Activated naive CD4-positive, alpha-beta T cell treated with anti-CD3 and anti-CD28 coated beads, Interleukin-2, amount 10 ng/mL, durations not matched to agents 7 days and 5 days (primary cell): Measurements from ENCODE around the gene ACCSL.

Experiments
- CTCF ChIA-PET: fragments of 350-600 bp; sonication (Branson Sonifier 250); formaldehyde crosslinking; loops from one replicate; lab custom pipeline; 2021; ENCODE audit warnings: antibody characterized with exemption; lab: Charles Lee
- DNase-seq: peaks from one replicate; pipeline ENCODE4 v3.0.0-alpha.2; 2020
- H3K27ac Mint-ChIP-seq: one replicate; pipeline ENCODE4 v1.8.0; 2021; ENCODE audit warnings: mild to moderate bottlenecking, moderate library complexity, mixed read lengths
- H3K27me3 Mint-ChIP-seq: one replicate; pipeline ENCODE4 v1.8.0; 2021; ENCODE audit warnings: mild to moderate bottlenecking, mixed read lengths
- H3K36me3 Mint-ChIP-seq: one replicate; pipeline ENCODE4 v1.8.0; 2021; ENCODE audit warnings: mixed read lengths
- H3K4me1 Mint-ChIP-seq: one replicate; pipeline ENCODE4 v1.8.0; 2021; ENCODE audit warnings: mixed read lengths
- H3K4me3 Mint-ChIP-seq: one replicate; pipeline ENCODE4 v1.8.0; 2021; ENCODE audit warnings: mild to moderate bottlenecking, moderate library complexity, mixed read lengths
- H3K9me3 Mint-ChIP-seq: one replicate; pipeline ENCODE4 v1.8.0; 2021; ENCODE audit warnings: mixed read lengths

The ACCSL gene

DNA sequence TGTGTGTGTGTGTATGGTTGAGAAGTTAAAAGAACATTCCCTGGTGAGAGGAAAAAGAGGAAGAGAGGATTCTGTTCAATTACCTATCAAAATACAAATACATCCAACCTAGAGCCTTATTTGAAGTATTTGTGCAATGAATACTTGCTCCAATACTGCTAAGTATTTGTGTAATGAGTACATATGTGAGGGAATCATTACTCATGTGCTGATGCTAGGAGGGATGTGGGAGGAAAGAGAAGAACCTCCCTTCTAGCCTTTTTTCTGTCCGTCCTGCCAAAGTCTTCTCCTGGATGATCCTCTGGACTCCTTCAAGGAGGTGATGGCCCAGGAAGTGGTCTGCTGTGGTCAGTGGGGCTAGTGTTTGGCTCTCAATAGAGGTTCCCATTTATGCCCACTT lies 36.0 kb upstream of the ACCSL start:
- Mint-ChIP-seq H3K27ac (no peak overlapping the region), H3K36me3 (no peaks in the 10 kb centered on the region), H3K4me1 (no peaks in the 10 kb centered on the region), H3K27me3 (peaks cover 7% of the 10 kb centered on the region), H3K9me3 (no peaks in the 10 kb centered on the region), H3K4me3 (no peak overlapping the region)
- no peak for DNase-seq
- CTCF ChIA-PET: no interaction called here

DNA sequence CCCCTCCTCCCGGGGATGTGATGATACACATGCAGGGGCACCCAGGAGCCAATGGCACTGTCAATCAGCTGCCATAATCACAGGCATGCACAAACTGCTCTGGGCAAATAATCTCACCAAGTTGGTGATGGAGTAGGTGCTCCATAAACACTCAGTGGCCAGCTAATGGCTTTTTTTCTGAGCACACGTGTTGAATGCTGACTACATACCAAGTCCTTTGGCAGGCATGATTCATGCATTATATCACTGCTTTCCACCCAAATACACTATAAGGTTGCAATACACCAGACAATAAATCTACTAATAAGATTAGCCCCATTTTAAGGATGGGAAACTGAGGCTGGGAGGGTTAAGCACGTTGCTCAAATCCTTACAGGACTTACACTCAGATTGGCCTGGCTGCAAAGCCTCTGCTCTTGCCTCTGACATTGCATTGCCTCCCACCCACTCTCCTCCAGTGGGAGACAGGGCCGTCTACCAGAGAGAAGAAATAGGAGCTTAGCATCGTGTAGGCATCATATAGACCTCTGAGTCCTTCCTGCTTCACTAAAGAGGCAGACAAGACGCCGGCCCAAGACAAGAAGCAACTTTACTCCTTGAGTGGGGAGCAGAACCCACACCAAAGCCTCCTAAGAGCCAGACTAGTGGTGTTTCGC lies 32.7 kb upstream of the ACCSL start:
- CTCF ChIA-PET: no interaction called here
- no peak for DNase-seq
- no peak overlapping the region for H3K4me3 Mint-ChIP-seq

DNA sequence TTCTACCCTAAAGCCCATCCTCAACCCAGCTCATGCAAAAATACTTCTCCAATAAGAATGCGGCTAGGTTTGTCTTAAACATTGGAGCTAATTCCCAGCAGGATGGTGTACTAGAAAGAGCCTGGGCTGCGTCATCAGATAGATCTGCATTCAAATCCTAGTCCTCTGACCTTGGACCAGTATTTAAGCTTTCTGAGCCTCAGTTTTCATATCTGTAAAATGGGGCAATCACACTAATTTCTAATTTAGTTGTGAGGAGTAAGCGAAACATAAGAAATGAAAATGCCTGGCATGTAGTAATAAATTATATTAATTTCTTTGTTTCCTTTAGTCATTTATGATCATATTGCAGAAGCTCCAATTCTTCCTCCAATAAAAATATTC lies 32.2 kb upstream of the ACCSL start:
- Mint-ChIP-seq H3K27me3 (peaks cover 22% of the 10 kb centered on the region), H3K4me1 (no peaks in the 10 kb centered on the region), H3K27ac (no peak overlapping the region), H3K36me3 (no peaks in the 10 kb centered on the region), H3K4me3 (no peak overlapping the region), H3K9me3 (no peaks in the 10 kb centered on the region)
- no peak for DNase-seq
- CTCF ChIA-PET: no interaction called here

More for the DNA sequence above, 32.7 kb upstream of the ACCSL start:
- Mint-ChIP-seq H3K27ac (no peak overlapping the region), H3K36me3 (no peaks in the 10 kb centered on the region), H3K9me3 (no peaks in the 10 kb centered on the region), H3K4me1 (no peaks in the 10 kb centered on the region), H3K27me3 (peaks cover 22% of the 10 kb centered on the region)

DNA sequence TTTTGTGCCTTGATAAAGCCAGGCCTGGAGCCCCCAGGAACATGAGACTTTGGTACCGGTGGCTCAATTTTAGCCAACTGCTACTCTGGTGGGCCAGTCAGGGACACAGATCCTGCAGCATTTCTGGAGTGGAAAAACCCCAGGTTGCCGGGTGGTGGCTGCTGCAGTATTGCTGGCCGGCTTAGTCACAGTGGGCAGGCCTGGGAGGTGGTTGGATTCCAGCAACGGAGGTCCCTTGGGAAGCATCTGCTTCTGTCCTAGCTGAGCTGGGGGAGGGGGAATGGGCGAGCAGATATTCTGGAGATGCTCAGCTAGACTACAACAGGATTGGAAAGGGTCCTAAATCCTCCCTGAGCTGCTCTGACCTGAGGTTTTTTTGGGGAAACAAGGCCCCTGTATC lies 31.6 kb upstream of the ACCSL start:
- H3K9me3 Mint-ChIP-seq: no peaks in the 10 kb centered on the region
- no peaks in the 10 kb centered on the region for H3K36me3 Mint-ChIP-seq
- CTCF ChIA-PET: no interaction called here
- no peaks in the 10 kb centered on the region for H3K4me1 Mint-ChIP-seq
- H3K27me3 Mint-ChIP-seq: peaks cover 20% of the 10 kb centered on the region
- H3K4me3 Mint-ChIP-seq: no peak overlapping the region
- no peak overlapping the region for H3K27ac Mint-ChIP-seq
- no peak for DNase-seq

DNA sequence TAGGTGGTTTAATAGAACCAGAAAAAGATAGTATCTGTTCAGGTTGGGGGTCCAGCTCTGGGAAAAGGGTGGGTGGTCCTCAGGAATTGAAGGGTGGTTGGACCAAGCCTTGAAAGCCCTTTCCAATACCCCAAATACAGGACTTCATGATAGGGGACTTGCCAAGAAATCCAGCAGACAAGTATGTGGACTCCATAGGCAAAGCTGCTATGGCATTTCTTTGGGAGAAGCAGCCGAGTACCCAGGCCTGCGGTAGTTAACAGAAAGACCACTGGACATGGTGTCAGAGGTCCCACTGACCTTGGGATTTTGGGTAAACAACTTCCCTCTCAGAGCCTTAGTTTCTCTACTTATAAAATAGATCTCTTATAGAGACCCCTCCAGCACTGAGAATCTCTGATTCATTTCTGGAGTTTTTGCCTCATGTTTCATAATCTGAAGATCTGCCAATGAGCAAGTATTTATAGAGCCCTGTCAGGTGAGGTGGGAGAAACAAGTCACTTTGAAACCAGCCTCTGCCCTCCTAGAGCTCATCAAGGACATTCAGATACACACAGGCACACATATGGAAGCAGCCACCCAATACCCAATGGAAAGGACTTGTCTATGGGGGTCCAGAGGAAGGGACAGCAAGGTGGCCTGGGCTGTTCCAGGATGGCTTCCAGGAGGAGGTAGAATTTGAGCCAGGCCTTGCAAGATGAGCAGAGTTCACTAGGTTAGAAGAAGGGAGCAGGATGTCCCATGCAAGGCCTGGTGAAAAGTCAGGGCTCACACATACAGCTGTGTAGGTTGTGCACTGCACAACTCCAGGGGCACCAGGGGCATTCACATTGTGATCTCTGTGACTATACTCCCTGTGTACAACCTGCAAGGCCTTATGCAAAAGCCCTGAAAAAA lies 31.0 kb upstream of the ACCSL start:
- CTCF ChIA-PET: no interaction called here
- peaks cover 25% of the 10 kb centered on the region for H3K27me3 Mint-ChIP-seq
- no peaks in the 10 kb centered on the region for H3K4me1 Mint-ChIP-seq
- no peak for DNase-seq
- H3K4me3 Mint-ChIP-seq: no peak overlapping the region
- H3K36me3 Mint-ChIP-seq: no peaks in the 10 kb centered on the region
- no peaks in the 10 kb centered on the region for H3K9me3 Mint-ChIP-seq
- H3K27ac Mint-ChIP-seq: no peak overlapping the region

DNA sequence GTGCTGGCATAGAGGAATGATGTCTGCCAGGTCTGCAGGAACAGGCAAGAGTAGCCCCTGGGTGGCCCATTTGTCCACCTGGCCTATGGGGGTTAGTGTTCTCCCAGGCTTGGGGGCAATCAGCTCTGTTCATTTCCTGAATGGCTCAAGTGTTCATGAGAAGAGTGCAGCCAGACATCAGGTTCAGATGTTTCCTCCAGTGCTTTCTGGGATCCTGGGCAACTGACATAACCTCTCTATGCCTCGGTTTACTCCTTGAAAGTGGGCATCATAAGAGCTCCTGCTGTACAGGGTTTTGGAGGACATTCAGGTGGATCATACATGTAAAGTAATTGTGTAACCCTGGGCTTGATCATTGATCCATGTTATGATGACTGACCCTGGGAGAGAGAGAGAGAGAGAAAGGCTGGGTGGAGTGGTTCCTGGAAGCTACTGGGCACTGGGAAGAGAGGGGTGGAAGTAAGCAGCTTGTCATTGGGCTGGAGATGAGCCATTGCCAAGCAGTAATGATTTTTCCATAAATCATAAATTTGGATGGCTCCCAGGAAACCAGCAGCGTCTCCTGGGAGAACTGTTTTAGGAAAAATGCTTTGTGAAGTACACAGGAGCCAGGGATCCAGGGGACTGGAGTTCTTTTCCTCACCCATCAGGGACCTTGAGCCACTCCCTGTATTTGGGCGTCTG lies 30.2 kb upstream of the ACCSL start:
- H3K27ac Mint-ChIP-seq: no peak overlapping the region

DNA sequence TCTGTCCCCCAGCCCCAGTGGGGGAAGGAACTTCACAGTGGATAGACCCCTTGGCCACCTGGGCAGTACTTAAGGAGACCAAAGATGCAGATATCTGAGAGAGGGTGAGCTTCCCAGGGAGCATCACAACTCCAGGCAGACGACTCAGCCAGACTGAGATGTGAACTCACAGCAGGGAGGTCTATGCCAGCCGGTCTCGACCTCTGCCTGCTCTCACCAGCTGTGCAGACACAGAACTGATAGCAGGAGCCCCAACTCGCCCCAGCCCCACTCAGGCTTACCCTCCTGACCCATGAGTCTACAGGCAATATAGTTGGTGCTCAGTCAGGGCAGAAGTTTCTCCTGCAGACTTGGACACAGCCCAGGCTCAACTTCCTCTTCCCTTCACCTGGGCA lies 29.7 kb upstream of the ACCSL start:
- CTCF ChIA-PET: no interaction called here
- Mint-ChIP-seq H3K36me3 (no peaks in the 10 kb centered on the region), H3K4me3 (no peak overlapping the region), H3K27ac (no peak overlapping the region), H3K9me3 (no peaks in the 10 kb centered on the region), H3K4me1 (no peaks in the 10 kb centered on the region), H3K27me3 (peaks cover 31% of the 10 kb centered on the region)
- DNase-seq: no peak

More for the DNA sequence above, 30.2 kb upstream of the ACCSL start:
- Mint-ChIP-seq H3K4me1 (no peaks in the 10 kb centered on the region), H3K27me3 (peaks cover 28% of the 10 kb centered on the region), H3K9me3 (no peaks in the 10 kb centered on the region), H3K4me3 (no peak overlapping the region), H3K36me3 (no peaks in the 10 kb centered on the region)
- no peak for DNase-seq
- CTCF ChIA-PET: no interaction called here

DNA sequence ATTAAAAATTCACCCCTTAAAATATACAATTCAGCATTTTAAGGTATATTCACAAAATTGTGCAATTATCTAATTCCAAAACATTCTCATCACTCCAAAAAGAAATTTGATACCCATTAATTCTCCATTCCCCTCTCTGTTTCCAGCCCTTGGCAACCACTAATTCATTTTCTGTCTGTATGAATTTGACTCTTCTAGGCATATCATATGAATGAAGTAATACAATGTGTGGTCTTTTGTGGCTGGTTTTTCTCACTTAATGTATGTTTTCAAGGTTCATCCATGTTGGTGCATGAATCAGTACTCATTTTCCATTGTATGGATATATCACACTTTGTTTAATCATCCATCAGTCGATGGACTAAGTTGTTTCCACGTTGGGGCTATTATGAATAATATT lies 29.0 kb upstream of the ACCSL start:
- DNase-seq: no peak
- no peaks in the 10 kb centered on the region for H3K36me3 Mint-ChIP-seq
- CTCF ChIA-PET: no interaction called here
- H3K4me1 Mint-ChIP-seq: no peaks in the 10 kb centered on the region
- H3K9me3 Mint-ChIP-seq: no peaks in the 10 kb centered on the region
- H3K4me3 Mint-ChIP-seq: no peak overlapping the region
- H3K27me3 Mint-ChIP-seq: peaks cover 35% of the 10 kb centered on the region
- no peak overlapping the region for H3K27ac Mint-ChIP-seq

DNA sequence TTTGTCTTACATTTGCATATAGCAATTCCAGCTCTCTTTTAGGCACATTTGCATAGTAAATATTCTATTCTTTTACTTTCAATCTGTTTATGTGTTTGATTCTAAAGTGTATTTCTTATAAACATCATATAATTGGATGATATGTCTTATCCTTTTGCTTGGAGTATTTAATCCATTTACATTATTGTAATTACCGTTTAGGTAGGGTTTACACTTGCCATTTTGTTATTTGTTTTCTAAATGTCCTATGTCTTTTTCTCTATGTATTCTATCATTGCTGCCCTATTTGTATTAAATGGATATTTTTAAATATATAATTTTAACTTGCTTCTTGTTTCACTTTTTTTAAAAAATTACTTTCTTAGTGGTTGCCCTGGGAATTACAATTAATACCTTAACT lies 22.8 kb upstream of the ACCSL start:
- DNase-seq: no peak
- Mint-ChIP-seq H3K27ac (no peak overlapping the region), H3K4me3 (no peak overlapping the region), H3K9me3 (no peaks in the 10 kb centered on the region), H3K27me3 (peaks cover 32% of the 10 kb centered on the region), H3K4me1 (no peaks in the 10 kb centered on the region), H3K36me3 (no peaks in the 10 kb centered on the region)
- CTCF ChIA-PET: no interaction called here

DNA sequence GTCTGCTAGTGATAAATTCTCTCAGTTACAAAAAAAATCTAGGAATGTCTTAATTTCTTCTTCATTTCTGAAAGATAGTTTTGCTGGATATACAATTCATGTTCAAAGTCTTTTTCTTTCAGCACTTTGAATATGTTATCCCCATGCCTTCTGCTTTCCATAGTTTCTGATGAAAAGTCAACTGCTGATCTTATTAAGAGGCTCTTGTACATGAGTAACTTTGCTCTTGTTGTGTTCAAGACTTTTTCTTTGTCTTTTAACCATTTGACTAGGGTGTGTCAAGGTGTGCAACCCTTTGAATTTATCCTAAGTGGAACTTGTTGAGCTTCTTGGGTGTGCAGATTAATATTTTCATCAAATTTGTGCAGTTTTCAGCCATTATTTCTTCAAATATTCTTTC lies 22.1 kb upstream of the ACCSL start:
- no peak for DNase-seq
- Mint-ChIP-seq H3K27me3 (peaks cover 33% of the 10 kb centered on the region), H3K36me3 (no peaks in the 10 kb centered on the region), H3K27ac (no peak overlapping the region), H3K9me3 (no peaks in the 10 kb centered on the region), H3K4me1 (no peaks in the 10 kb centered on the region), H3K4me3 (no peak overlapping the region)
- CTCF ChIA-PET: no interaction called here

DNA sequence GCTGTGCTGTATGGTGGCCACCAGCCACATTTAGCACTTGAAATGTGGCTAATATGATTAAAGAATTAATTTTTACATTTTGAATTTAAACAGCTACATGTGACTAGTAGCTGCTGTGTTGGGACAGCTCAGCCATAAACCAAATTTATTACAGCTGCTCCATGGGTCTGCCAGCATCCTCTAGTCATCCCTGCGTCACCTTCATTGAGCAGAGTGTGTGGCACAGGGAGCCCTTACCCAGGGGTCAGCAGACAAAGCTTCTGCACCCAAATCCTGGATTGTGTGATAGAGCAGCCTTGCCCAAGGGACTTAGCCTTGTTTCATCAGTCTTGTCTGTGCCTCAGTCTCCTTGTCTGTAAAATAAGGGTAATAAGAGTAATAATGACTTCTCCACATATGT lies 19.4 kb upstream of the ACCSL start:
- no peaks in the 10 kb centered on the region for H3K4me1 Mint-ChIP-seq
- H3K36me3 Mint-ChIP-seq: no peaks in the 10 kb centered on the region
- H3K27me3 Mint-ChIP-seq: peaks cover 29% of the 10 kb centered on the region
- H3K4me3 Mint-ChIP-seq: no peak overlapping the region
- H3K9me3 Mint-ChIP-seq: no peaks in the 10 kb centered on the region
- DNase-seq: no peak
- CTCF ChIA-PET: interaction anchor here (1.4 kb wide), 1 partner anchor 10 kb away, joined by 3 read pairs; no protein-coding TSS in a partner anchor
- H3K27ac Mint-ChIP-seq: no peak overlapping the region

DNA sequence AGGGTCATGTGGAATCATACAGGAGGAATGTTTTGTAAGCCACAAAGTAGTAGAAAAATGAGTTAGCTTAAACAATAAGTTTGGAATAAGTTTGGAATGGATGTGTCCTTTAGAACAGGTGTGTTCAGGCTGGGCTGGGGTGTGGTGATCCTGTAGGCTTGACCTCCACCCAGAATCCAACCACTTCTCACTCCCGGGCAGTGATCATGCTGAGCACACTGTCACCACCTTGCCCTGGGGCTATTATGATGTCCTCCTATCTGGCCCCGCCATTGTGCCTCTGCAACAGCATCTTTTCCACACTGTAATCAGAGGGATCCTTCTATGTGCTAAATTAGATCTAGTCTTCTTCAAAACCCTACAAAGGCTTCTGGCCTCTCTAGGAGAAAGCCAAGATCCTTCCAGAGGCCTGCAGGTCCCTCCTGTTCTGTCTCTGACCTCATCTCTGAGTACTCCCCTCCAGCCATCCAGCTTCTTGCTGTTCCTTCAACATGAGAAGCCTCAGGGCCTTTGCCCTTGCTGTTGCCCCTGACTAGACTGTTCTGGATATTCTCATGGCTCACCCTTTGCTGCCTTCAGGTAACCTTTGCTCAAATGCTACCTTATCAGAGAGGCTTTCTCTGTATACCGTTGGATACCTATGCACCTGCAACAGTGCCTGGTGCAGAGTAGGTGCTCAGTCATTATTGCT lies 18.8 kb upstream of the ACCSL start:
- H3K36me3 Mint-ChIP-seq: no peaks in the 10 kb centered on the region
- H3K4me1 Mint-ChIP-seq: no peaks in the 10 kb centered on the region
- CTCF ChIA-PET: interaction anchor here (1.4 kb wide), 1 partner anchor 10 kb away, joined by 3 read pairs; no protein-coding TSS in a partner anchor
- no peak overlapping the region for H3K4me3 Mint-ChIP-seq
- H3K27me3 Mint-ChIP-seq: peaks cover 27% of the 10 kb centered on the region
- H3K9me3 Mint-ChIP-seq: no peaks in the 10 kb centered on the region
- no peak overlapping the region for H3K27ac Mint-ChIP-seq
- DNase-seq: no peak

DNA sequence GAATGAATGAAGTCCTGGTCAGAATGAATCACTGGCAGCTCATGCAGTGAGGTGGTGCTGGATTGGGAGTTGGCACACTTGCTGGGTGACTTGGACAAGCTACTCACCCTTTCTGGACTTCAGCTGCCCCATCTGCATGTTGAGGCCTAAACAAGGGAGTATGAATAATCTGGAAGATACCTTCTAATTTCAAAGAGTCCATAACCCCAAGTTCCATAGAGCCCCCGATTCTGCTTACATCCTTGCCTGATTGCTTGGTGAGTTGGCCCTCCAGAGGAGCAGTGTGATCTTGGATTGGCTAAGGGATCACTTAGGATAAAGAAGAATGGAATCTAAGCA lies 18.3 kb upstream of the ACCSL start:
- CTCF ChIA-PET: interaction anchor here (1.4 kb wide), 1 partner anchor 9 kb away, joined by 3 read pairs; no protein-coding TSS in a partner anchor
- Mint-ChIP-seq H3K4me1 (no peaks in the 10 kb centered on the region), H3K36me3 (no peaks in the 10 kb centered on the region), H3K27ac (no peak overlapping the region), H3K9me3 (no peaks in the 10 kb centered on the region), H3K4me3 (no peak overlapping the region), H3K27me3 (peaks cover 22% of the 10 kb centered on the region)
- no peak for DNase-seq
